ENCODE measurements around the gene SH3PXD2A.

DNA sequence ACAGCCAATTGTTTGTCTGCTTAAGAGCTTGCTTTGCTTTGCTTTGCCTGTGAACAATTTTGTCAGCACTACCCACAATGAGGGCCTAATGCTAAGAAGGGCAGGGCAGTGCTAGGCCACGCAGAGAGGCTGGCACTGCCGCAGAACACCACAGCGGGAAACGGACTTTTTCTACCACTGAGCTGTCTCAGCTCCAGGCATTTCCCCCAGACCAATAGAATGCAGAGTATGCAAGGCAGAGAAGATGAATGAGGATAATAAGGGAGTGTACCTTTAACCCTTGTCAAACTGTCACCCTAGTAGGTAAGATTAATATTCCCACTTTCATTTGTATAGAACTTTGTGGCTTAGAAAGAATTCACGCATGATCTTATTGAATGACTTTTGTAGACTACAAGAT, 104.5 kb downstream of the SH3PXD2A start:
- TF ChIP-seq, protein P1, sequence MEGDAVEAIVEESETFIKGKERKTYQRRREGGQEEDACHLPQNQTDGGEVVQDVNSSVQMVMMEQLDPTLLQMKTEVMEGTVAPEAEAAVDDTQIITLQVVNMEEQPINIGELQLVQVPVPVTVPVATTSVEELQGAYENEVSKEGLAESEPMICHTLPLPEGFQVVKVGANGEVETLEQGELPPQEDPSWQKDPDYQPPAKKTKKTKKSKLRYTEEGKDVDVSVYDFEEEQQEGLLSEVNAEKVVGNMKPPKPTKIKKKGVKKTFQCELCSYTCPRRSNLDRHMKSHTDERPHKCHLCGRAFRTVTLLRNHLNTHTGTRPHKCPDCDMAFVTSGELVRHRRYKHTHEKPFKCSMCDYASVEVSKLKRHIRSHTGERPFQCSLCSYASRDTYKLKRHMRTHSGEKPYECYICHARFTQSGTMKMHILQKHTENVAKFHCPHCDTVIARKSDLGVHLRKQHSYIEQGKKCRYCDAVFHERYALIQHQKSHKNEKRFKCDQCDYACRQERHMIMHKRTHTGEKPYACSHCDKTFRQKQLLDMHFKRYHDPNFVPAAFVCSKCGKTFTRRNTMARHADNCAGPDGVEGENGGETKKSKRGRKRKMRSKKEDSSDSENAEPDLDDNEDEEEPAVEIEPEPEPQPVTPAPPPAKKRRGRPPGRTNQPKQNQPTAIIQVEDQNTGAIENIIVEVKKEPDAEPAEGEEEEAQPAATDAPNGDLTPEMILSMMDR (IDR thresholded peaks at IDR 0.05), result no peak
- no peak for TF ChIP-seq POLR2A (IDR thresholded peaks at IDR 0.05)
